Vagina (tissue), 2 donors: ENCODE measurements around the gene NME9. TPM values are rescaled to one million over a fixed set of nuclear protein-coding genes. Genes with fewer than 3 reads are reported as not detected.

ENCODE experiments used
- DNase-seq, 2 donors: peaks; one replicate each; pipeline ENCODE4 v3.0.0-alpha.2; 2017; ENCODE audit errors: extremely low spot score in 2 of 2
- H3K27ac ChIP-seq: fragments of 200-600 bp; sonication (generic); one replicate; pipeline ENCODE4 v1.5.1; 2019
- H3K27me3 ChIP-seq: fragments of 200-600 bp; sonication (generic); one replicate; pipeline ENCODE4 v1.5.1; 2019
- H3K36me3 ChIP-seq, 2 donors: fragments of 200-600 bp; sonication (generic); one replicate each; pipeline ENCODE4 v1.5.1; 2017 to 2019
- H3K4me1 ChIP-seq: fragments of 200-600 bp; sonication (generic); one replicate; pipeline ENCODE4 v1.5.1; 2019
- H3K4me3 ChIP-seq, 2 donors: fragments of 200-600 bp; sonication (generic); 1 replicate in 1 of 2; 2 replicates in 1 of 2; pipeline ENCODE4 v1.5.1; 2016 to 2019
- H3K9me3 ChIP-seq: fragments of 200-600 bp; sonication (generic); one replicate; pipeline ENCODE4 v1.5.1; 2019
- CTCF ChIP-seq, 3 experiments: fragments of 450-650 bp in 2 of 3; fragments of 200-600 bp in 1 of 3; sonication (generic) in 1 of 3; IDR thresholded peaks; one replicate each; pipeline ENCODE4 v1.5.1; 2017 to 2019; ENCODE audit warnings: antibody characterized with exemption in 3 of 3, mild to moderate bottlenecking in 2 of 3, moderate library complexity in 2 of 3
- POLR2A ChIP-seq, 2 donors: fragments of 450-650 bp; IDR thresholded peaks; one replicate each; pipeline ENCODE4 v1.6.1; 2017; ENCODE audit warnings: antibody characterized with exemption in 2 of 2, mild to moderate bottlenecking in 2 of 2, moderate library complexity in 2 of 2
- POLR2AphosphoS5 ChIP-seq, 2 donors: sonication (generic); formaldehyde crosslinking; IDR thresholded peaks; one replicate each; pipeline ENCODE4 v1.9.0; 2017; ENCODE audit warnings: antibody characterized with exemption in 2 of 2, mild to moderate bottlenecking in 2 of 2, low read depth in 1 of 2; ENCODE audit not compliant: insufficient read depth in 1 of 2
- intact Hi-C: fragments of 100-400 bp; cut with DNase I; formaldehyde crosslinking; loops from one replicate; pipeline ENCODE4 v1.15.1; 2023
- total RNA-seq: library from RNA; depleted of rRNA; stranded (reverse); fragments of >200 nt; gene quantifications from one replicate; pipeline ENCODE4 v1.2.3, GENCODE V29; 2016

The NME9 gene
- total RNA-seq, 1 donor from 2014 or later, result not detected

GRCh38 chr3:138317687-138318086 lies 12.0 kb downstream of the NME9 start:
- H3K9me3 ChIP-seq, result no peaks in the 10 kb centered on the region
- intact Hi-C loops, result no loop called here
- no peaks in the 10 kb centered on the region for H3K4me1 ChIP-seq
- H3K27ac ChIP-seq, result no peak overlapping the region
- H3K27me3 ChIP-seq, result no peaks in the 10 kb centered on the region
- no peak overlapping the region for H3K4me3 ChIP-seq
- TF ChIP-seq POLR2A (IDR thresholded peaks at IDR 0.05) (no peak), POLR2AphosphoS5 (IDR thresholded peaks at IDR 0.05; ENCODE audit: insufficient read depth in 1 of 2, low read depth in 1 of 2) (no peak), CTCF (IDR thresholded peaks at IDR 0.05) (no peak)
- DNase-seq, result no peak
- H3K36me3 ChIP-seq, result no peaks in the 10 kb centered on the region

DNA sequence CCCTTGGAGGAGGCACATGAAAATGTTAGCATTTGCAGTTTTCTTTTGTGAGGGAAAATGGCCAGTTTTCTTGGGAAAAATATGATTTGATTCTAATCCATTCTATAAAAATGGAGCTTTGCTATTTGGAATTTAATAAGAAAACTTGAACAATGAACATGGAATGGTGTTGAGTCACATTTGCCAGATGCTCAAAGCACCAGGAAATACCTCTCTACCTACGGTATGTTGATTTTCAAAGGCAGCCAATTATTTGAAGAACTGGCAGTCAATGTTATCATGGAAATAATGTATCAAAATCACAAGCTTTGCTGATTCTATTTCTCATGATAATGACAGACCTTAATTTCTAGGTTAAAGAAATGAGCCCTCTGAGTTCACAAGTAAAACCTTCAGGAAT lies 14.9 kb downstream of the NME9 start:
- Histone ChIP-seq H3K27me3 (no peaks in the 10 kb centered on the region), H3K27ac (no peak overlapping the region), H3K4me1 (no peaks in the 10 kb centered on the region), H3K4me3 (no peak overlapping the region), H3K9me3 (no peaks in the 10 kb centered on the region), H3K36me3 (no peaks in the 10 kb centered on the region)
- DNase-seq, result no peak
- intact Hi-C loops, result no loop called here
- TF ChIP-seq POLR2A (IDR thresholded peaks at IDR 0.05) (no peak), CTCF (IDR thresholded peaks at IDR 0.05) (no peak), POLR2AphosphoS5 (IDR thresholded peaks at IDR 0.05; ENCODE audit: insufficient read depth in 1 of 2, low read depth in 1 of 2) (no peak)

- Histone ChIP-seq H3K4me3 (no peak overlapping the region), H3K9me3 (peaks cover 17% of the 10 kb centered on the region), H3K27ac (no peak overlapping the region), H3K4me1 (no peaks in the 10 kb centered on the region), H3K27me3 (no peaks in the 10 kb centered on the region), H3K36me3 (no peaks in the 10 kb centered on the region)
- DNase-seq, result no peak
- intact Hi-C loops, result no loop called here
- TF ChIP-seq CTCF (IDR thresholded peaks at IDR 0.05) (no peak), POLR2A (IDR thresholded peaks at IDR 0.05) (no peak), POLR2AphosphoS5 (IDR thresholded peaks at IDR 0.05; ENCODE audit: insufficient read depth in 1 of 2, low read depth in 1 of 2) (no peak)
Measured at GRCh38 chr3:138310494-138310893, 19.2 kb downstream of the NME9 start.

GRCh38 chr3:138308783-138309182 lies 20.9 kb downstream of the NME9 start:
- DNase-seq, result no peak
- Histone ChIP-seq H3K4me3 (no peak overlapping the region), H3K27me3 (no peaks in the 10 kb centered on the region), H3K27ac (no peak overlapping the region), H3K36me3 (no peaks in the 10 kb centered on the region), H3K9me3 (peaks cover 17% of the 10 kb centered on the region), H3K4me1 (no peaks in the 10 kb centered on the region)
- TF ChIP-seq CTCF (IDR thresholded peaks at IDR 0.05) (no peak), POLR2A (IDR thresholded peaks at IDR 0.05) (no peak), POLR2AphosphoS5 (IDR thresholded peaks at IDR 0.05; ENCODE audit: insufficient read depth in 1 of 2, low read depth in 1 of 2) (no peak)
- intact Hi-C loops, result no loop called here

GRCh38 chr3:138307899-138308298 lies 21.8 kb downstream of the NME9 start:
- Histone ChIP-seq H3K9me3 (peaks cover 17% of the 10 kb centered on the region), H3K4me1 (no peaks in the 10 kb centered on the region), H3K36me3 (no peaks in the 10 kb centered on the region), H3K27me3 (no peaks in the 10 kb centered on the region), H3K27ac (no peak overlapping the region), H3K4me3 (no peak overlapping the region)
- intact Hi-C loops, result no loop called here
- no peak for TF ChIP-seq CTCF (IDR thresholded peaks at IDR 0.05)
- no peak for DNase-seq
